GM18867 (cell line): ENCODE measurements around the gene DKC1.

Experiments used
- ATAC-seq: cut with Tn5 transposase; IDR thresholded peaks from one replicate; pipeline ENCODE4 v1.9.1; 2021; ENCODE audit warnings: mild to moderate bottlenecking, moderate library complexity; ENCODE audit not compliant: unreplicated experiment

Gene DKC1

GRCh38 chrX:154735695-154736393 lies 26.8 kb upstream of the DKC1 start:
- ATAC-seq = no peak

DNA sequence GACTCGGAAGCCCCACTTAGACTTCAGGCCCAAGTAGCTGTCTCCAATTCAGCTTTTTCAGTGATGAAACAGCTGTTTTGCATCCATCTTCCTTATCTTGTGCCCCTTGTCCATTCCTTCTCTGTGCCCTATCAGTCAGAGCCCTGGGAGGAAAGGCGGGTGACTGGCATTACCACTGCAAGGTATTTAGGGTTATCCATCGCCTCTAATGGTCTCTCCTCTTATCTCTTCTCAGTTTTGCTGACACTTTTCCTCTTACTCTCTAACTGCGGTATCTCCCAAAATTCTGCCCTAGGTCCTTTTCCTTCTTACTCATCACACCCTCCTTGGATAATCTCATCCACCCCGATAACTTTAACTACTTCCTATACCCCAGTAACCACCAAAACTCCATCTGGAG lies 25.5 kb upstream of the DKC1 start:
- no peak for ATAC-seq

DNA sequence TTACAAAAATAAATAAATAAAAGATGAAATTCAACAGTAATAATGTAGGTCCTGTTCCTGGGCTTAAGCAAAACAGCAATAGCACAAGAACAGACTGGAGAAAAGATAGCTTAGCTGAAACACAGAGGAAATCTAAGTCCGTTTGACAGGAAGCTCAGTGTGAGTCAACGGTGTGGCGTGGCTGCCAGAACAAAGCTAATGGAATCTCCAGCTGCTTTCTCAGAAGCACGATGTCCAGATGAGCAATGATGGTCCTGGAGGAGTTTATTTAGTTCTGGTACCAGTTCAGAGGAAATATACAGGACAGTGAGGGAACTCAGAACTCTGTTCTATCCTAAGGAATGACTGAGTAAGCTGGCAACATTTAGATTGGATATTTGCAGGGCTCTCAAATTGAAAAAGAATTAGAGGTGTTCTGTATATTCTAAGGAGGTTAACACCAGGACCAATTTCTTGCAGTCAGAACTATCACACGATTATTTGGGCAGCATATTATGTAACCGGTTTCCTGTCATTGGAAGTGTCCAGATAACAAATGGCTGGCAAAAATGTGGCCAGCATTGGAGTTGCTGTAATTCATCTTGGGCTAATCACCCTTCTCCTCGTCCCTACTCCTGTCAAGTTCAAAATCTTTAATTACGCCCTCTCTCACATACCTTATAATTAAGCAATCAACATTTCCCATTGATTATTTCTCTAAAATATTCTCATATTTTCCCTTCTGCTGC lies 24.5 kb upstream of the DKC1 start:
- no peak for ATAC-seq

DNA sequence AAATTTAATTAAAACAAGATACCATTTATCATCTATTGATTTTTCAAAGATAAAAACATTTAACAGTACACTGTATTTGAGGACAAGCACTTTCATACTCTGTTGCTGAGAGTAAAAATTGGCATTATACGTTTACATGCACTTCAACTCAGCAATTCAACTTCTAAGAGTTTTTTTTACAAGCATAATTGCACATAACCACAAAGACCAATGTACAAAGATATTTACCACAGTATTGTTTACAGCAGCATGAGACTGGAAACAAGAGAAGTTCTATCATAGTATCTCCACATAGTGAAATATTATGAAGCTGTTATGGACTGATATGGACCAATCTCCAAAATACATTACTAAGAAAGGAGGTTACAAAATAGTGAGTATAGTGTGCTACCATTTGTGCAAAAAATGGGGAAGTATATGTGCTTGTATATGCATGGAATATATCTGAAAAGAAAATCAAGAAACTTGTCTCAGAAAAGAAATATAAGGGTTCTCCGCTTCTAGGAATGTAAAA lies 22.7 kb upstream of the DKC1 start:
- no peak for ATAC-seq

DNA sequence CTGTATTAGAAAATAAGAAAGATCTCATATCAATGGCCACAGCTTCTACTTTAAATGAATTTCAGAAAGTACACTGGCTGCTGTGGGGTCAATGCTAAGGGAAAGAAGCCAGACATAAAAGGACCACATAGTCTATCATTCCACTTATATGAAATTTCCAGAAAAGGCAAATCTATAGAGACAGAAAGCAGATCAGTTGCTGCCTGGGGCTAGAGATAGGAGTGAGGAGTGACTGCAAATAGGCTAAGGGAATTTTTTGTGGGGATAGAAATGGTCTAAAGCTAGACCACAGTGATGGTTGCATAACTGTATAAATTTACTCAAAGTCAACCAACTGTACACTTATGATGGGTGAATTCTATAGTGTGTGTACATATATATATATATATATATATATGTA lies 20.1 kb upstream of the DKC1 start:
- no peak for ATAC-seq

DNA sequence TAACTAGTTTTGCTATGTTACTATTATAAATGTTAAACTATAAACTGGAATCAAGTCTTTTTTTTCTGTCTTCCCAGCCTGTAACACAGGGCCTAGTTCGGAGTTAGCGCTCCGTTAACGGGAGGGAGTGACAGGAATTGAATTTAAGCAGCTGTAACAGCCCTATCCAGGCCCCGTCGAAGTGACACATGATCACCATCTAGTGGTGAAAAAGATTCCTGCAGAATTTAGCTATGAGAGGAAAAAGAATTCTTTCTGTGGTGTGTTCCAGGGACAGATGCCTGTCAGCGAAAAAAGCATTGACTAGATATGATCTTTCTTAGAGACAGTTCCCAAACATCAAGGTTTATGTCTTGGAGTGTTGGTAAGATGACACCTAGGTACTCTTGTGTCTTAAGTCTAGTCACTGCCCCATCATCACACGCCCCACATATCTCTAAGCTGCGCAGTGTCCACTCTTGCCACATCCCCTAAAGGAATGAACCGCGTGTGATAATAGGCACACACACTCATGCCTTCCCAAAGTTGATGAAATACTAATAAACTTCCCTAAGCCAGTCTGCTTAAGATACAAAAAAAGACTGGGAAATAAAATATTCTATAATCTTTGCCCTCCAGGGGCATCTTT lies 13.8 kb upstream of the DKC1 start:
- peak; percentile 56 for ATAC-seq

GRCh38 chrX:154749856-154750255 lies 12.8 kb upstream of the DKC1 start:
- ATAC-seq = no peak

DNA sequence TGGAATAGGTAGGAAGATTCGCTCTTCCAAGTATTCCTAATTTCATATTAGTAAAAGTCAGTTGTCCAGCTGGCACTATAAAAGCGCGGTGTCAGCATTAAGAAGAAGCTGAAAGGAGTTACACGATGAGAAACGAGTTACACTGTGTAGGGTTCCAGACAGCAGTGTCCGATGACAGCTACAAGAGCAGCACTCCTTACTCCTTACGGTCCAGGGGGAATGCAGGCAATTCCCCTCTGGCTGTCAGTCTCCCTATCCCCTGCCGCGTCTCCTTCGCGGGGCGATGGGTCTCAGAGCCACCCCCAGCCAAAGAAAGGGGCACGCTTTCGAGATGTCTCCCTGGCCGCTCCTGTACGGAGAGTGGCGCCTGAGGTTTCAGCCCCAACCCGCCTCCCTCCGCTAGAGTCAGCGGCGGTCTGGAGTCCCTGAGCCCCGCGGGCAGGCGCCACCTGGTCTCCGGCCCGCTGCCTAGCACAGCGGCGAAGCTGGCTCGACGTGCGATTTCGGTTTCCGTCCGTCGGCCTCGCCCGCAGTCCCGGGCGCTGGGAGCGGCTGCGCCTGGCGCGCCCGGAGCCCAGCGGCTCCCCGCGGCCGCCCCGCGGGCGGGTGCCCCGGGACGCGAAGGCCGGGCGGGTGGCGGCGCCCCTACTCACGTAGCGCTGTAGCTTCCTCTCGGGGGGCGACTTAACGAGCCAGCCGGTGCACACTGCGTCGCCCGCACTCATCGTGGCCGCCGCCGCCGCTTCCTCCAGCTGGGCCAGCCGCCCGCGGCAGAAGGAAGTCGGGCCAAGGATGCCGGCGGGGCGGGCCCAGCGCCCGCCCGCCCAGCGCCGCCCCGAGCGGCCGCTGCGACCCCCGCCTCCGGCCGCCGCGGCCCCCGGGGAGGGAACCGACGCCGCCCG lies 12.1 kb upstream of the DKC1 start, which contains the start of gene GAB3:
GAB3 (minus strand) TSS at position 777 of the 902 bp plus-strand sequence; CDS start at position 725, 52 bp downstream.
- ATAC-seq = peak; percentile 70

- ATAC-seq = peak; percentile 15
Observed at GRCh38 chrX:154751203-154751668, 11.4 kb upstream of the DKC1 start.

- ATAC-seq = no peak
Observed at GRCh38 chrX:154751669-154752271, 10.9 kb upstream of the DKC1 start.

GRCh38 chrX:154758696-154759095 lies 4.0 kb upstream of the DKC1 start:
- no peak for ATAC-seq

DNA sequence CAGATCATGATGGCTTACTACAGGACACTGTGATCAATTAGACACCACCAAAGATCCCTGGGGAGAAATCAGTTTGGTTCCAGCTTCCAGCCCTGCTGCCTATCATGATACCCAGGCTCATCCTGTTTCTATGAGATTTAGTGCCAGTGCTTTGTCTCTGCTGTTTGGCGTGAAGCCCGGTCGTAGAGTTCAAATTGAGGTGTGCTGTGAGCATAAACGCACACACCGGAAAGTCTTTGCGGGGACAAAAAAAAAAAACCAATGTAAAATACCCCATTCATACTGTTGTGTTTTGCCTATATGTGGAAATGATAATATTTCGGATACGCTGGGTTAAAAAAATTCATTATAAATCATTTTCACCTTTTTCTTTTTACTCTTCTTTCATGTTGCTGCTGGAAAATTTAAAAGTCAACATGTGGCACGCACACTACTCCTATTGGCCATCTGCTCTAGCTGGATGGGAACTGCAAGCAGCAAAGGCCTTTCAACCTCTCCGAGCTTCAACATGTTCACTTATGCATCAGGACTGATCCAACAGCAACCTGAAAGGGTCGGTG lies 607 bp upstream of the DKC1 start:
- ATAC-seq = no peak

DNA sequence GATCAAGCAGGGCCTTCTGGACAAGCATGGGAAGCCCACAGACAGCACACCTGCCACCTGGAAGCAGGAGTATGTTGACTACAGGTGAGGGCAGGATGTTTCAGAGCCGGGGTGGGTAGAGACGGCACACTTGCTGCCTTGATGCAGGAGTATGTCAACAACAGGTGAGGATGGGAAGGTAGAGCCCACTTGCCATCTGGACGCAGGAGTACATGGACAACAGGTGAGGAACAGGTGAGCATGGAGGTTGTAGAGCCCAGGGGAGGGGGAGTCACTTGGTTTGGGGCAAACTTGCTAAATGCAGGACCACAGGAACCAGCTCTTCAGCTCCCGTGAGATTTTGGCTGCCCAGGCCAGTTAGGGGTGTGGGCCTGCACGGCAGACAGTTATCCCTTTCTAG lies 12.0 kb downstream of the DKC1 start:
- ATAC-seq = no peak

GRCh38 chrX:154775419-154776349 lies 13.0 kb downstream of the DKC1 start:
- no peak for ATAC-seq

DNA sequence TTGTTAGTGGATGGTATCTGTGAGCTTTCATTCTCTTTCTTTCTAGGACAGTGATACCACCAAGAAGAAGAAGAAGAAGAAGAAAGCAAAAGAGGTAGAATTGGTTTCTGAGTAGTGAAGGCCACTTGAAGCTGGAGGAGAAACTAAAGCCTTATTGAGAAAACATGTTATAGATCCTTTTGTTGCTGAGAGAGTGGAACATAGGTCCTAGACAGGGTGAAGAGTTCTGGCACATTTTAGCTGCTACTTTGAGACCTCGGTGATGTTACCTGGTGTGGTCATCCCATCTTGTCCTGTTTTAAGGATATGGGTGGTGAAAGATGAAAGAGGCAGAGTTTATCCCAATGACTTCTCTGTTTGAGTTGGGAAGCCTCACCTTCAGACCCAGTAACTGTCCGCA lies 14.1 kb downstream of the DKC1 start:
- no peak for ATAC-seq

DNA sequence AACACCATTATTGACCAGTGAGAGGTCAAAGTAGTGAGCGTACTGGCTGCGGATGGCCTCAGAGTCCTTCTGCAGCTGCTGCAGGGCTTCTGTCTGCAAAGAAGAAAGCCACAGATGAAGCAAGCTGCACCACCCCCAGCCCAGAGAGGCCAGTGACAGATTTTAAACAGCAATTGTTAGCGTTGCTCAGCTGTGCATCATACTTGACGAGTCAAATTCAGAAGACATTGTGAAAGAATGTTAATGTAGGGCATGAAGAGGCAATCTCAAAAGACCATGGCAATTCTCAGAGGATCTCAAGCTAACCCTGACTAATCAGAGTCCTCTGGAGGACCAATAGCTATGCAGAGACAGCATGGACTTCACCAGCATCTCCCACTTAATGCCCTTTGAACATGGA lies 16.6 kb downstream of the DKC1 start:
- no peak for ATAC-seq

DNA sequence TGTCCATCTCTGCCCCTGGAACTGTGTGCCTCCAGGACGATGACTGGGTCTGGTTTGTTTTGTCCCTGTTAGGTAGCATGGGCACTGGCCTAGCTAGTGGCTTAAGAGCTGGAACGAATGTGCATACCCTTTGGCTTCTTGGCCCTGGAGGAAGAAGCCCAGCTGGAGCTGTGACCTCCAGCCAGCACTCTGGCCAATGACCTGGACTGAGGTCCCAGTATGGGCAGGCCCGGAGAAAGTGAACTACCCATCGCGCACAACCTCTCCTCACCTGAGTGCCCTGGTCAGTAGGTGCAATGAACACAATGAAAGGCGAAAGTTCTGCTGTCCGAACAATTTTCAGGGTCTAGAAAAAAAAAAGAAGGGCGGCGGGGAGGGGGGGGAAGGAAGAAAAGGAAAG lies 18.3 kb downstream of the DKC1 start:
- no peak for ATAC-seq

DNA sequence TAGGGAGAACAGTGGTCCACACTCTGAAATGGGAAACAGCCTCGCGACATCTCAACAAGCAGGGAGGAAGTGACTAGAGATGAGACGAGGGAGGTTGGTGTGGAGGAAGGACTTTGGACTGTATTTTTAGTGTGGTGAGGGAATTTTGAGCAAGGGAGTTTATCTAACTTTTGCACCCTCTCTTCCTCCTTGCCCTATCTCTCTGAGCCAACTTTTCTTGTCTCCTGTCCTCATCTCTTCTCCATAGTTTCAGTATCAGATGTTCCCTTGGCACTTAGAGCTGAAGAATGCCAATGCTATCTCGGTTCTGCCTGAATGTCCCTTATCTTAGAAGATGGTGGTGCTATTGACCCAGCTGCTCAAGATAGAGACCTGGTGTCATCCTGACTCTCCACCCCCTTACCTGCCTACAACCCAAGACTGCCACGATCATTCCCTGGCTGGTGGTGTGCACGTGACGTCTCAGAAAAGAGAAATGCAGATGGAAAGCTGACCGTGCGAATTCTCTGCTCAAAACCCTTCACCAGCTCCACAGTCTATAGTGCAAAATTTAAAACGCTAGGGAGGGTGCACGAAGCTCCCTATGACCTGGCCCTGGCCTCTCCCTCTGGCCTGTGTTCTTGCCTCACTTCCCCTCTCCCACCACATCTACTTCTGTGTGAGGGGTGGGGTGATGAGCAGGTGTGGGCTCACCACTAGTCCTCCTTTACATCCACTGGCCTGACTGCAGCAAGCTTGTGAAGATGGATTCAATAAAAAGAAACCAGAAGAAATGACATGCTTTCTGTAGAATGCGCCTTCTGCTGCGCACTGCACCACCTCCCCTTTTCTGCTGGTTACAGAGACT lies 21.7 kb downstream of the DKC1 start:
- ATAC-seq = no peak
